Measurements from ENCODE around the gene TEK.
"Not testable (repeated sequence)": the region's sequence is repeated elsewhere in the genome, so short reads cannot be mapped to it uniquely, and the experiment has no call there.

The TEK gene

GRCh38 chr9:27239648-27240047, 130.6 kb downstream of the TEK start:
- not testable (repeated sequence) for DNase-seq (ENCODE audit: low spot score)

DNA sequence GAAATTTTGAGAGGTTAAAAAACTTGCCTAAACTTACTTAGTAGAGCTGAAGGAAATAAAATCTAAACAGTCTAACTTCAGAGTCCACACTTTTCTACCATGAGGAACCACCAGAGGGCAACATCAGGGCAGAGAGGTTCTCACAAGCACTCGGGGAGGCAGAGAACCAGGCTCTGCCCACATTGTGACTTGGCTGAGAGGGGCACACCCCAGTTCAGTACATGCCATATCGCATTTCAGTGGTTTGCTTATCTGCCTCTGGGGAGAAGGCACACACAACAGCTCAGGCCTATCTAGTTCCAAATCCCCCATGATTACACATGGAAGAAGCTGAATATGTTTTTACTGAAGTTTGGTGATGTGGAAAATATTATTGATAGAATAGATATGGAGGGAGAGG, 138.7 kb downstream of the TEK start:
- no peak for DNase-seq (ENCODE audit: low spot score)

DNA sequence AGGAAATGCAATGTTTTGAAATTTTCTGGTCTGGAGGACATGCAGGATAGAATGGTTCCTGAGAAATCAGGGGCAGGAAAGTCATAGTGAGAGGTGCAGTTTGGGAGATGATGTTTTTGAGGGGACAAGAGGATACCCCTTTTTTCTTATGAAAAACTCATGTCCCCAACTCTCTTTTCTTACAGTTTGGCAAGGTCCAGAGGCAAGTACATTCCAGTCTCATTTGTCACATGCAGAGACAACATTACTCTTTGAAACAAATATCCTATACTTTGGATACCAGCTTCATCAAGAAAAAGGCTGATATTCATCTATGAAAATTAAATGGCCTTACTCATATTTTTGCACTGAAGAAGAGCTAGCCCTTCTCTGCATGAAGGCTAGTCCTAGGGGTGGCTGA, 139.7 kb downstream of the TEK start:
- no peak for DNase-seq (ENCODE audit: low spot score)

- no peak for DNase-seq (ENCODE audit: low spot score)
Measured at GRCh38 chr9:27258662-27259061, 149.6 kb downstream of the TEK start.

DNA sequence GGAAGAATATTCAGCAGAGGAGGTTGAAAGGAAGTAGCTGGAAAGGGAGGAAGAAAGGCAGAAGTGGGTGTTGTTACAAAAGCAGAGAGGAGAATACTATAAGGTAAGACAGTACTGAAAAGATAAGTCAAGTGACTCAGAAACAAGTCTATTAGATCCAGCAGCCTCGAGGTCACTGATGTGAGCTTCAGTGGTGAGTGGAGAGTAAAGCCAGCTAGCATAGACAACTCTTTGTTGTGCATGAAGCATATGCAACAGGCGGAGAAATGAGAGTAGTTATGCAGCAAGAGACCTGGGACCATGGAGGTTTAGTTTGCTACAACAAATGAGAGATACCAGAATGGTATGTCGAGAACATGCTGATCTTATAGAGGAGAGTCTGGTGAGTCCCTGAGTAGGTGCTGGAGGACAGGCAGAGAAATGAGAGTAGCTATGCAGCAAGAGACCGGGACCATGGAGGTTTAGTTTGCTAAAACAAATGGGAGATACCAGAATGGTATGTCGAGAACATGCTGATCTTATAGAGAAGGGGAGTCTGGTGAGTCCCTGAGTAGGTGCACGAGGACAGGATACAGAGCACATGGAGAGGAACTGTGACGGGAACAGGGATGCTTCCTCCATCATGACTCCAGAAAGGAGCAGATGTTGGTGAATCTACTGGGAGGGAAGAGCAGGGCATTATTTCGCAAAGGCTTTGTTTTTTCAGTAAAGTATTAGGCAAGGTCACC, 151.9 kb downstream of the TEK start:
- DNase-seq (ENCODE audit: low spot score) = no peak

DNA sequence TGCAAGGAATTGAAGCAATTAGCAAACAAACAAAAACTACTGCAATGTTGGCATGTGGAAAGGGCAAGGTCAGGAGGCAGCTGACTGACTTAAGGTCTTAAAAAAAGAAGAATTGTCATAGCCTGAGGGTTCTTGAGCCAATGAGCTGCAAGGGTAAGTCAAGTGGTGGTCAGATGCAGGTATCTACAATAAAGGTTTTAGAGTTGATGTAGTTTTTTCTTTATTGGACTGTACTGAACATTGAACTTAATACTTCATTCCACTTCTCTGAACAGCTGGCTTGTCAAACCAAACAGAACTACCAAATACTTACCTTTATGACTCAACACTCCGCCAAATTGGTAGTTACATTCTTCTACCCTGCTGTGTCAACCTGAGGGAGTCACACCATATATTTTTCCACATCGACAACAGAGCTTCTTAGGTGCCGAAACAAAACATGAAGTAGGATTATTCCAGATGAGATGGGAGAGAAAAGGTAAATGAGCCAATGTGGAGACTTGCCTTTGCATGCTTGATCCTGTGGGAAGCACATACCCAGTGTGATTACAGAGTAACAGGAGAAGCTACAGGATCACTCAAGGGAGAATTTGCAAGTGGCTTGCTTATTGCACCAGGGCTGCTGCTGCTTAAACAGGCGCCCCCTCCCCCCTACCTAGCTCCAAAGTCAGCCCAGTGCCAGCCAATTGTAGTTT, 152.6 kb downstream of the TEK start:
- DNase-seq (ENCODE audit: low spot score) = no peak

- no peak for DNase-seq (ENCODE audit: low spot score)
Measured at GRCh38 chr9:27272103-27272502, 163.1 kb downstream of the TEK start.

- DNase-seq (ENCODE audit: low spot score) = no peak
Measured at GRCh38 chr9:27273186-27273585, 164.2 kb downstream of the TEK start.

GRCh38 chr9:27276193-27277030, 167.4 kb downstream of the TEK start:
- DNase-seq (ENCODE audit: low spot score) = no peak

DNA sequence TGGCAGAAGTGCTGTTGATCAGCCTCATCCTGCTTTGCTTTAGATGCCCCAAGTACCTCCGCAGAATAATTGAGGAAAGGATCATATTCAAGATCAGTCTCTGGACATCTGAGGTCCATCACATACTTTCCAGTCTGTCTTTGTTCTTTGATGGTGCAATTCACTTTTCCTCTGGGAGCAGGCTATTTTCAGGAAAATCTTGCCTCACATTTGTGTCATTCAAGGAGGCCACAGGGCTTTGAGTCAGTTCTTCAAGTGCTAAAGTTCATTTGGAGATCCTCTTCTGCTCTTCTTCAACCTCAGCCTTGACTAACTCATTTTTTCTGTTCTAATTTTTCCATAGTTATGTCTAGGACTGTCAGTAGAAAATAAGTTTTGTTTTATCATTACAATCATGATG, 169.3 kb downstream of the TEK start:
- DNase-seq (ENCODE audit: low spot score) = no peak

DNA sequence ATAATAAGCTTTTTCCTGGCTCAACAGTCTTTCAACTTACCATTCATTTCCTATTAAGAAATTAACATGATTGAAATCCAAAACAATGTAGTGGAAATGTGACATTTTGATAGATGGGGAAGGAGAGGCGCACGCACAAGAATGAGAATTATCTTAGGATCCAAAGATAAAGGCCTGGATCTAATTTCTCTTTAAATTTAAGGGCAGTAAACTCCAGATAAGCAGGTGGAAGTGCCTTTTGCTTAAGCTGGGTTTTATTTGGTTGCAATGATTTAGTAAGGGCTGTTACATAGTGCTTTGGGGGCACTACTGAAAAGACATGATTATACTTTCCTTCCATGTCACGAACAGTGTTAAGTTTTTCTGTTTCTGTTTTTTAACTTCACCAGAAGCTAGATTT, 170.6 kb downstream of the TEK start:
- DNase-seq (ENCODE audit: low spot score) = no peak

Measured in left forelimb (tissue), 1 donor.